C4-2B (cell line): ENCODE results near the gene ETAA1.

Experiments used
- H3K27ac ChIP-seq: fragments of 450-650 bp; 2 replicates; pipeline ENCODE4 v1.5.1; 2017
- CTCF ChIP-seq: fragments of 450-650 bp; conservative IDR thresholded peaks from 2 replicates; pipeline ENCODE4 v1.5.1; 2017; ENCODE audit warnings: mild to moderate bottlenecking
- ZFX ChIP-seq: fragments of 450-650 bp; IDR thresholded peaks from 2 replicates; pipeline ENCODE4 v1.6.1; 2017

Gene ETAA1

GRCh38 chr2:67400560-67401485 is 3.7 kb downstream of the ETAA1 start:
- TF ChIP-seq ZFX (no peak), CTCF (no peak)
- H3K27ac ChIP-seq = no peak overlapping the region

- H3K27ac ChIP-seq = no peak overlapping the region
- no peak for TF ChIP-seq CTCF
- TF ChIP-seq ZFX = no peak
Measured at GRCh38 chr2:67408346-67408745, 11.2 kb downstream of the ETAA1 start.

GRCh38 chr2:67412424-67412823 is 15.3 kb downstream of the ETAA1 start:
- H3K27ac ChIP-seq = no peak overlapping the region
- TF ChIP-seq CTCF (no peak), ZFX (no peak)

GRCh38 chr2:67414867-67415266 is 17.7 kb downstream of the ETAA1 start:
- TF ChIP-seq ZFX = no peak
- TF ChIP-seq CTCF = no peak
- H3K27ac ChIP-seq = no peak overlapping the region

GRCh38 chr2:67416136-67416535 is 19.0 kb downstream of the ETAA1 start:
- no peak overlapping the region for H3K27ac ChIP-seq
- TF ChIP-seq ZFX (no peak), CTCF (no peak)

- TF ChIP-seq CTCF = no peak
- TF ChIP-seq ZFX = no peak
- no peak overlapping the region for H3K27ac ChIP-seq
Measured at GRCh38 chr2:67423489-67423888, 26.4 kb downstream of the ETAA1 start.

GRCh38 chr2:67436221-67436620 is 39.1 kb downstream of the ETAA1 start:
- no peak overlapping the region for H3K27ac ChIP-seq
- no peak for TF ChIP-seq ZFX
- no peak for TF ChIP-seq CTCF
